Activated naive CD4-positive, alpha-beta T cell treated with anti-CD3 and anti-CD28 coated beads, Interleukin-2, amount 10 ng/mL, durations not matched to agents 7 days and 5 days (primary cell): ENCODE measurements around the gene ABHD17B.

Experiments
- CTCF ChIA-PET: fragments of 350-600 bp; sonication (Branson Sonifier 250); formaldehyde crosslinking; loops from one replicate; lab custom pipeline; 2021; ENCODE audit warnings: antibody characterized with exemption; lab: Charles Lee
- DNase-seq: peaks from one replicate; pipeline ENCODE4 v3.0.0-alpha.2; 2020
- H3K27ac Mint-ChIP-seq: one replicate; pipeline ENCODE4 v1.8.0; 2021; ENCODE audit warnings: mild to moderate bottlenecking, moderate library complexity, mixed read lengths
- H3K27me3 Mint-ChIP-seq: one replicate; pipeline ENCODE4 v1.8.0; 2021; ENCODE audit warnings: mild to moderate bottlenecking, mixed read lengths
- H3K36me3 Mint-ChIP-seq: one replicate; pipeline ENCODE4 v1.8.0; 2021; ENCODE audit warnings: mixed read lengths
- H3K4me1 Mint-ChIP-seq: one replicate; pipeline ENCODE4 v1.8.0; 2021; ENCODE audit warnings: mixed read lengths
- H3K4me3 Mint-ChIP-seq: one replicate; pipeline ENCODE4 v1.8.0; 2021; ENCODE audit warnings: mild to moderate bottlenecking, moderate library complexity, mixed read lengths
- H3K9me3 Mint-ChIP-seq: one replicate; pipeline ENCODE4 v1.8.0; 2021; ENCODE audit warnings: mixed read lengths

ABHD17B gene

GRCh38 chr9:71844808-71845207, 66.2 kb downstream of the ABHD17B start:
- H3K36me3 Mint-ChIP-seq, result no peaks in the 10 kb centered on the region
- H3K9me3 Mint-ChIP-seq, result peaks cover 3% of the 10 kb centered on the region
- no peaks in the 10 kb centered on the region for H3K27me3 Mint-ChIP-seq
- no peak for DNase-seq
- H3K4me1 Mint-ChIP-seq, result no peaks in the 10 kb centered on the region
- H3K27ac Mint-ChIP-seq, result no peak overlapping the region
- H3K4me3 Mint-ChIP-seq, result no peak overlapping the region
- CTCF ChIA-PET, result no interaction called here

- Mint-ChIP-seq H3K4me1 (no peaks in the 10 kb centered on the region), H3K4me3 (no peak overlapping the region), H3K9me3 (no peaks in the 10 kb centered on the region), H3K27ac (no peak overlapping the region), H3K36me3 (no peaks in the 10 kb centered on the region), H3K27me3 (peaks cover 12% of the 10 kb centered on the region)
- no peak for DNase-seq
- CTCF ChIA-PET, result no interaction called here
Observed at GRCh38 chr9:71839668-71840067, 71.3 kb downstream of the ABHD17B start.

- no peak overlapping the region for H3K27ac Mint-ChIP-seq
- no peaks in the 10 kb centered on the region for H3K9me3 Mint-ChIP-seq
- H3K27me3 Mint-ChIP-seq, result peaks cover 16% of the 10 kb centered on the region
- no peak for DNase-seq
- peaks cover 4% of the 10 kb centered on the region for H3K4me1 Mint-ChIP-seq
- no peaks in the 10 kb centered on the region for H3K36me3 Mint-ChIP-seq
- CTCF ChIA-PET, result no interaction called here
- H3K4me3 Mint-ChIP-seq, result no peak overlapping the region
Observed at GRCh38 chr9:71835596-71835995, 75.4 kb downstream of the ABHD17B start.

GRCh38 chr9:71830929-71831328, 80.1 kb downstream of the ABHD17B start:
- Mint-ChIP-seq H3K27me3 (peaks cover 12% of the 10 kb centered on the region), H3K36me3 (no peaks in the 10 kb centered on the region), H3K27ac (no peak overlapping the region), H3K9me3 (no peaks in the 10 kb centered on the region), H3K4me1 (peaks cover 4% of the 10 kb centered on the region), H3K4me3 (no peak overlapping the region)
- DNase-seq, result no peak
- CTCF ChIA-PET, result interaction anchor here (1.5 kb wide), 1 partner anchor 24 kb away, joined by 4 read pairs; no protein-coding TSS in a partner anchor

- Mint-ChIP-seq H3K27me3 (peaks cover 4% of the 10 kb centered on the region), H3K27ac (no peak overlapping the region), H3K36me3 (no peaks in the 10 kb centered on the region), H3K4me1 (peaks cover 4% of the 10 kb centered on the region), H3K4me3 (no peak overlapping the region), H3K9me3 (no peaks in the 10 kb centered on the region)
- CTCF ChIA-PET, result interaction anchor here (1.0 to 1.5 kb wide), 2 partner anchors 11 to 23 kb away, joined by 4 to 5 read pairs; no protein-coding TSS in a partner anchor
- DNase-seq, result no peak
Observed at GRCh38 chr9:71830153-71830552, 80.8 kb downstream of the ABHD17B start.

- Mint-ChIP-seq H3K27me3 (no peaks in the 10 kb centered on the region), H3K27ac (no peak overlapping the region), H3K36me3 (no peaks in the 10 kb centered on the region), H3K4me3 (no peak overlapping the region), H3K9me3 (no peaks in the 10 kb centered on the region), H3K4me1 (peaks cover 9% of the 10 kb centered on the region)
- no peak for DNase-seq
- CTCF ChIA-PET, result interaction anchor here (1.6 kb wide), 1 partner anchor 19 kb away, joined by 4 read pairs; no protein-coding TSS in a partner anchor
Observed at GRCh38 chr9:71826279-71826678, 84.7 kb downstream of the ABHD17B start.

- no peaks in the 10 kb centered on the region for H3K27me3 Mint-ChIP-seq
- no peaks in the 10 kb centered on the region for H3K36me3 Mint-ChIP-seq
- peaks cover 5% of the 10 kb centered on the region for H3K4me1 Mint-ChIP-seq
- H3K27ac Mint-ChIP-seq, result no peak overlapping the region
- no peak for DNase-seq
- no peak overlapping the region for H3K4me3 Mint-ChIP-seq
- CTCF ChIA-PET, result interaction anchor here (1.0 to 1.4 kb wide), 3 partner anchors 17 to 219 kb away, joined by 3 read pairs; no protein-coding TSS in a partner anchor
- no peaks in the 10 kb centered on the region for H3K9me3 Mint-ChIP-seq
Observed at GRCh38 chr9:71824257-71824656, 86.7 kb downstream of the ABHD17B start.

- no peaks in the 10 kb centered on the region for H3K27me3 Mint-ChIP-seq
- no peak for DNase-seq
- no peak overlapping the region for H3K4me3 Mint-ChIP-seq
- H3K36me3 Mint-ChIP-seq, result no peaks in the 10 kb centered on the region
- CTCF ChIA-PET, result no interaction called here
- H3K9me3 Mint-ChIP-seq, result no peaks in the 10 kb centered on the region
- H3K4me1 Mint-ChIP-seq, result peaks cover 8% of the 10 kb centered on the region
- no peak overlapping the region for H3K27ac Mint-ChIP-seq
Observed at GRCh38 chr9:71822935-71823334, 88.1 kb downstream of the ABHD17B start.

GRCh38 chr9:71822456-71822855, 88.5 kb downstream of the ABHD17B start:
- Mint-ChIP-seq H3K4me3 (no peak overlapping the region), H3K27me3 (no peaks in the 10 kb centered on the region), H3K9me3 (no peaks in the 10 kb centered on the region), H3K27ac (no peak overlapping the region), H3K36me3 (no peaks in the 10 kb centered on the region), H3K4me1 (peaks cover 10% of the 10 kb centered on the region)
- CTCF ChIA-PET, result interaction anchor here (1.0 to 1.4 kb wide), 3 partner anchors 16 to 203 kb away, joined by 3 read pairs; no protein-coding TSS in a partner anchor
- no peak for DNase-seq

GRCh38 chr9:71821405-71821804, 89.6 kb downstream of the ABHD17B start:
- H3K36me3 Mint-ChIP-seq, result no peaks in the 10 kb centered on the region
- CTCF ChIA-PET, result interaction anchor here (0.9 to 2.0 kb wide), 6 partner anchors 9 to 204 kb away, joined by 3 to 6 read pairs (median 3); no protein-coding TSS in a partner anchor
- no peak for DNase-seq
- H3K27ac Mint-ChIP-seq, result no peak overlapping the region
- H3K27me3 Mint-ChIP-seq, result no peaks in the 10 kb centered on the region
- H3K4me1 Mint-ChIP-seq, result peaks cover 18% of the 10 kb centered on the region
- H3K9me3 Mint-ChIP-seq, result no peaks in the 10 kb centered on the region
- no peak overlapping the region for H3K4me3 Mint-ChIP-seq

GRCh38 chr9:71820403-71820921, 90.5 kb downstream of the ABHD17B start:
- H3K27me3 Mint-ChIP-seq, result no peaks in the 10 kb centered on the region
- H3K4me1 Mint-ChIP-seq, result peaks cover 18% of the 10 kb centered on the region
- no peaks in the 10 kb centered on the region for H3K9me3 Mint-ChIP-seq
- no peak overlapping the region for H3K4me3 Mint-ChIP-seq
- no peak for DNase-seq
- CTCF ChIA-PET, result interaction anchor here (1.3 to 4.9 kb wide), 9 partner anchors 8 to 535 kb away, joined by 3 to 35 read pairs (median 6); partner anchors contain the start of gene CEMIP2
- H3K27ac Mint-ChIP-seq, result no peak overlapping the region
- H3K36me3 Mint-ChIP-seq, result no peaks in the 10 kb centered on the region

- no peak overlapping the region for H3K4me3 Mint-ChIP-seq
- H3K27me3 Mint-ChIP-seq, result no peaks in the 10 kb centered on the region
- DNase-seq, result peak; percentile 59
- no peak overlapping the region for H3K27ac Mint-ChIP-seq
- H3K9me3 Mint-ChIP-seq, result no peaks in the 10 kb centered on the region
- no peaks in the 10 kb centered on the region for H3K36me3 Mint-ChIP-seq
- CTCF ChIA-PET, result interaction anchor here (0.6 to 4.9 kb wide), 28 partner anchors 9 to 534 kb away, joined by 3 to 35 read pairs (median 4); partner anchors contain the start of gene CEMIP2
- H3K4me1 Mint-ChIP-seq, result peaks cover 18% of the 10 kb centered on the region
Observed at GRCh38 chr9:71819115-71819739, 91.8 kb downstream of the ABHD17B start.

GRCh38 chr9:71816916-71817451, 94.0 kb downstream of the ABHD17B start:
- H3K27me3 Mint-ChIP-seq, result no peaks in the 10 kb centered on the region
- H3K4me1 Mint-ChIP-seq, result peaks cover 12% of the 10 kb centered on the region
- H3K36me3 Mint-ChIP-seq, result no peaks in the 10 kb centered on the region
- no peak for DNase-seq
- H3K27ac Mint-ChIP-seq, result no peak overlapping the region
- CTCF ChIA-PET, result interaction anchor here (1.0 to 4.9 kb wide), 3 partner anchors 12 to 208 kb away, joined by 4 to 35 read pairs (median 12); no protein-coding TSS in a partner anchor
- no peaks in the 10 kb centered on the region for H3K9me3 Mint-ChIP-seq
- H3K4me3 Mint-ChIP-seq, result no peak overlapping the region
